Limb (tissue), 2 donors: Measurements from ENCODE around the gene PSMD2.
A peak's percentile ranks its signal among the peaks of the same experiment; 100 is the strongest.
"Not testable (repeated sequence)": the region's sequence is repeated elsewhere in the genome, so short reads cannot be mapped to it uniquely, and the experiment has no call there.

Experiments
- DNase-seq, 2 donors: peaks; one replicate each; pipeline ENCODE4 v3.0.0-alpha.2; 2016; ENCODE audit errors: extremely low spot score in 2 of 2

PSMD2 gene

GRCh38 chr3:184337981-184338380 lies 38.9 kb downstream of the PSMD2 start:
- DNase-seq, result no peak

- DNase-seq, result peak; percentile 83 to 95
Observed at GRCh38 chr3:184338511-184338945, 39.5 kb downstream of the PSMD2 start.

GRCh38 chr3:184339001-184339400 lies 40.0 kb downstream of the PSMD2 start:
- DNase-seq, result no peak

- not testable (repeated sequence) for DNase-seq
Observed at GRCh38 chr3:184339451-184340135, 40.6 kb downstream of the PSMD2 start.

GRCh38 chr3:184341925-184342324 lies 42.9 kb downstream of the PSMD2 start:
- no peak for DNase-seq

- DNase-seq, result no peak
Observed at GRCh38 chr3:184343200-184343876, 44.3 kb downstream of the PSMD2 start.

GRCh38 chr3:184344579-184345316 lies 45.7 kb downstream of the PSMD2 start:
- no peak for DNase-seq

GRCh38 chr3:184345317-184346144 lies 46.5 kb downstream of the PSMD2 start:
- DNase-seq, result no peak

GRCh38 chr3:184346480-184347190 lies 47.6 kb downstream of the PSMD2 start:
- DNase-seq, result no peak

GRCh38 chr3:184347321-184348056 lies 48.4 kb downstream of the PSMD2 start:
- DNase-seq, result no peak

- no peak for DNase-seq
Observed at GRCh38 chr3:184348057-184348382, 49.0 kb downstream of the PSMD2 start.

- no peak for DNase-seq
Observed at GRCh38 chr3:184349563-184350470, 50.8 kb downstream of the PSMD2 start.

GRCh38 chr3:184350618-184351017 lies 51.6 kb downstream of the PSMD2 start:
- no peak for DNase-seq

- no peak for DNase-seq
Observed at GRCh38 chr3:184351511-184352148, 52.6 kb downstream of the PSMD2 start.

- no peak for DNase-seq
Observed at GRCh38 chr3:184352149-184352785, 53.2 kb downstream of the PSMD2 start.

GRCh38 chr3:184352897-184353545 lies 54.0 kb downstream of the PSMD2 start:
- no peak for DNase-seq

- no peak for DNase-seq
Observed at GRCh38 chr3:184353546-184353941, 54.5 kb downstream of the PSMD2 start.
